Fibroblast of pulmonary artery (primary cell): Measurements from ENCODE around the gene KCNK17.

ENCODE experiments used
- DNase-seq: peaks from one replicate; pipeline ENCODE4 v3.0.0-alpha.2; 2010; ENCODE audit warnings: low read depth
- H3K4me3 ChIP-seq: replicated peaks from 2 replicates; pipeline ENCODE4 v1.5.1; 2011; ENCODE audit warnings: low read depth, mild to moderate bottlenecking, control low read depth, low read length, moderate library complexity
- CTCF ChIP-seq: IDR thresholded peaks from 2 replicates; pipeline ENCODE4 v1.5.1; 2011; ENCODE audit warnings: mild to moderate bottlenecking, control low read depth, low read length, inconsistent platforms; ENCODE audit errors: missing control alignments

KCNK17 gene

GRCh38 chr6:39338397-39338796, 24.2 kb upstream of the KCNK17 start:
- TF ChIP-seq CTCF: no peak
- H3K4me3 ChIP-seq: no peak overlapping the region
- no peak for DNase-seq

- no peak overlapping the region for H3K4me3 ChIP-seq
- DNase-seq: no peak
- no peak for TF ChIP-seq CTCF
Measured at GRCh38 chr6:39335780-39336545, 21.7 kb upstream of the KCNK17 start.

GRCh38 chr6:39333644-39334438, 19.6 kb upstream of the KCNK17 start:
- H3K4me3 ChIP-seq: no peak overlapping the region
- TF ChIP-seq CTCF: no peak
- no peak for DNase-seq

- no peak for DNase-seq
- H3K4me3 ChIP-seq: no peak overlapping the region
- TF ChIP-seq CTCF: no peak
Measured at GRCh38 chr6:39330476-39330875, 16.3 kb upstream of the KCNK17 start.

- H3K4me3 ChIP-seq: no peak overlapping the region
- no peak for TF ChIP-seq CTCF
- DNase-seq: no peak
Measured at GRCh38 chr6:39330057-39330456, 15.8 kb upstream of the KCNK17 start.

GRCh38 chr6:39328066-39328465, 13.8 kb upstream of the KCNK17 start:
- no peak overlapping the region for H3K4me3 ChIP-seq
- DNase-seq: no peak
- TF ChIP-seq CTCF: no peak

GRCh38 chr6:39327507-39327906, 13.3 kb upstream of the KCNK17 start:
- H3K4me3 ChIP-seq: no peak overlapping the region
- no peak for TF ChIP-seq CTCF
- DNase-seq: no peak
